ENCODE measurements around the gene FRMPD2. TPM values are rescaled to one million over a fixed set of nuclear protein-coding genes. Genes with fewer than 3 reads are reported as not detected.

The FRMPD2 gene
- total RNA-seq, 5 donors from 2014 or later (not counting 1 experiment from before 2014, with no cell fraction given): 0.43 TPM; not detected in 4

GRCh38 chr10:48209241-48209640 lies 65.3 kb downstream of the FRMPD2 start:
- Histone ChIP-seq H3K27ac (ENCODE audit: low read length) (no peak overlapping the region), H3K9me3 (no peaks in the 10 kb centered on the region), H3K4me1 (ENCODE audit: control insufficient read depth in 1 of 2, extremely low read depth in 1 of 2, insufficient read depth in 2 of 2, low read length in 2 of 2) (no peaks in the 10 kb centered on the region), H3K27me3 (replicated peaks in 1 of 2; ENCODE audit: control insufficient read depth in 2 of 2, extremely low read depth in 1 of 2, insufficient read depth in 2 of 2, low read length in 1 of 2) (peaks cover 0 to 4% of the 10 kb centered on the region in 2 experiments), H3K4me3 (ENCODE audit: control insufficient read depth in 1 of 2, extremely low read depth in 1 of 2, low read length in 1 of 2) (no peak overlapping the region), H3K36me3 (ENCODE audit: control insufficient read depth in 2 of 2, extremely low read depth in 1 of 2, insufficient read depth in 1 of 2, low read length in 1 of 2) (no peaks in the 10 kb centered on the region)
- H3K4me1 Mint-ChIP-seq: no peaks in the 10 kb centered on the region
- ChIA-PET CTCF (no interaction called here), POLR2A (no interaction called here)
- ATAC-seq (replicated peaks in 1 of 4): no peak
- H3K9me3 Mint-ChIP-seq: no peaks in the 10 kb centered on the region
- no peak overlapping the region for H3K4me3 Mint-ChIP-seq
- DNase-seq: no peak
- H3K27ac Mint-ChIP-seq: no peak overlapping the region
- H3K36me3 Mint-ChIP-seq: no peaks in the 10 kb centered on the region
- WGBS (ENCODE audit: insufficient coverage): 60% methylated on average over 1 of the region's 2 CpGs
- H3K27me3 Mint-ChIP-seq: peaks cover 0 to 5% of the 10 kb centered on the region in 2 donors

- Histone ChIP-seq H3K9me3 (no peaks in the 10 kb centered on the region), H3K27me3 (replicated peaks in 1 of 2; ENCODE audit: control insufficient read depth in 2 of 2, extremely low read depth in 1 of 2, insufficient read depth in 2 of 2, low read length in 1 of 2) (peaks cover 0 to 4% of the 10 kb centered on the region in 2 experiments), H3K4me1 (ENCODE audit: control insufficient read depth in 1 of 2, extremely low read depth in 1 of 2, insufficient read depth in 2 of 2, low read length in 2 of 2) (no peaks in the 10 kb centered on the region), H3K36me3 (ENCODE audit: control insufficient read depth in 2 of 2, extremely low read depth in 1 of 2, insufficient read depth in 1 of 2, low read length in 1 of 2) (no peaks in the 10 kb centered on the region), H3K4me3 (ENCODE audit: control insufficient read depth in 1 of 2, extremely low read depth in 1 of 2, low read length in 1 of 2) (no peak overlapping the region), H3K27ac (ENCODE audit: low read length) (no peak overlapping the region)
- DNase-seq (no peak), ATAC-seq (replicated peaks in 1 of 4) (no peak)
- Mint-ChIP-seq H3K4me3 (no peak overlapping the region), H3K4me1 (no peaks in the 10 kb centered on the region), H3K36me3 (no peaks in the 10 kb centered on the region), H3K9me3 (no peaks in the 10 kb centered on the region), H3K27me3 (peaks cover 3 to 8% of the 10 kb centered on the region in 2 donors), H3K27ac (no peak overlapping the region)
- 77% methylated on average over 3 of the region's 5 CpGs for WGBS (ENCODE audit: insufficient coverage)
- ChIA-PET CTCF (no interaction called here), POLR2A (no interaction called here)
These were observed 66.6 kb downstream of the FRMPD2 start for GRCh38 chr10:48207853-48208252.

- ChIA-PET CTCF (no interaction called here), POLR2A (no interaction called here)
- 70% methylated on average over 3 of the region's 6 CpGs for WGBS (ENCODE audit: insufficient coverage)
These were observed 67.8 kb downstream of the FRMPD2 start for GRCh38 chr10:48206482-48207250.

GRCh38 chr10:48205918-48206317 lies 68.6 kb downstream of the FRMPD2 start:
- H3K27me3 ChIP-seq (replicated peaks in 1 of 2; ENCODE audit: control insufficient read depth in 2 of 2, extremely low read depth in 1 of 2, insufficient read depth in 2 of 2, low read length in 1 of 2): no peaks in the 10 kb centered on the region
- Mint-ChIP-seq H3K36me3 (no peaks in the 10 kb centered on the region), H3K9me3 (no peaks in the 10 kb centered on the region), H3K27ac (no peak overlapping the region), H3K27me3 (peaks cover 3 to 5% of the 10 kb centered on the region in 2 donors), H3K4me3 (no peak overlapping the region), H3K4me1 (no peaks in the 10 kb centered on the region)
- no peaks in the 10 kb centered on the region for H3K36me3 ChIP-seq (ENCODE audit: control insufficient read depth in 2 of 2, extremely low read depth in 1 of 2, insufficient read depth in 1 of 2, low read length in 1 of 2)
- no peak overlapping the region for H3K4me3 ChIP-seq (ENCODE audit: control insufficient read depth in 1 of 2, extremely low read depth in 1 of 2, low read length in 1 of 2)
- DNase-seq: no peak
- no peak for ATAC-seq (replicated peaks in 1 of 4)
- H3K9me3 ChIP-seq: no peaks in the 10 kb centered on the region
- no peak overlapping the region for H3K27ac ChIP-seq (ENCODE audit: low read length)
- WGBS (ENCODE audit: insufficient coverage): 100% methylated on average over 2 of the region's 4 CpGs
- ChIA-PET POLR2A (no interaction called here), CTCF (no interaction called here)
- H3K4me1 ChIP-seq (ENCODE audit: control insufficient read depth in 1 of 2, extremely low read depth in 1 of 2, insufficient read depth in 2 of 2, low read length in 2 of 2): no peaks in the 10 kb centered on the region

More at GRCh38 chr10:48206482-48207250, 67.8 kb downstream of the FRMPD2 start:
- Mint-ChIP-seq H3K27me3 (peaks cover 3 to 5% of the 10 kb centered on the region in 2 donors), H3K4me1 (no peaks in the 10 kb centered on the region), H3K27ac (no peak overlapping the region), H3K36me3 (no peaks in the 10 kb centered on the region), H3K4me3 (no peak overlapping the region), H3K9me3 (no peaks in the 10 kb centered on the region)
- Histone ChIP-seq H3K4me3 (ENCODE audit: control insufficient read depth in 1 of 2, extremely low read depth in 1 of 2, low read length in 1 of 2) (no peak overlapping the region), H3K27me3 (replicated peaks in 1 of 2; ENCODE audit: control insufficient read depth in 2 of 2, extremely low read depth in 1 of 2, insufficient read depth in 2 of 2, low read length in 1 of 2) (peaks cover 0 to 2% of the 10 kb centered on the region in 2 experiments), H3K36me3 (ENCODE audit: control insufficient read depth in 2 of 2, extremely low read depth in 1 of 2, insufficient read depth in 1 of 2, low read length in 1 of 2) (no peaks in the 10 kb centered on the region), H3K9me3 (no peaks in the 10 kb centered on the region), H3K4me1 (ENCODE audit: control insufficient read depth in 1 of 2, extremely low read depth in 1 of 2, insufficient read depth in 2 of 2, low read length in 2 of 2) (no peaks in the 10 kb centered on the region), H3K27ac (ENCODE audit: low read length) (no peak overlapping the region)
- DNase-seq (no peak), ATAC-seq (replicated peaks in 1 of 4) (no peak)

- WGBS (ENCODE audit: insufficient coverage): 85% methylated on average over 2 of the region's 9 CpGs
- no peak overlapping the region for H3K4me3 Mint-ChIP-seq
These were observed 74.7 kb downstream of the FRMPD2 start for GRCh38 chr10:48199580-48200377.

GRCh38 chr10:48197236-48197899 lies 77.1 kb downstream of the FRMPD2 start:
- Histone ChIP-seq H3K27me3 (replicated peaks in 1 of 2; ENCODE audit: control insufficient read depth in 2 of 2, extremely low read depth in 1 of 2, insufficient read depth in 2 of 2, low read length in 1 of 2) (no peaks in the 10 kb centered on the region), H3K9me3 (no peaks in the 10 kb centered on the region), H3K4me1 (ENCODE audit: control insufficient read depth in 1 of 2, extremely low read depth in 1 of 2, insufficient read depth in 2 of 2, low read length in 2 of 2) (no peaks in the 10 kb centered on the region), H3K36me3 (ENCODE audit: control insufficient read depth in 2 of 2, extremely low read depth in 1 of 2, insufficient read depth in 1 of 2, low read length in 1 of 2) (no peaks in the 10 kb centered on the region), H3K4me3 (ENCODE audit: control insufficient read depth in 1 of 2, extremely low read depth in 1 of 2, low read length in 1 of 2) (no peak overlapping the region), H3K27ac (ENCODE audit: low read length) (no peak overlapping the region)
- DNase-seq (no peak), ATAC-seq (replicated peaks in 1 of 4) (no peak)
- WGBS (ENCODE audit: insufficient coverage): 92% methylated on average over 3 of the region's 6 CpGs
- H3K27ac Mint-ChIP-seq: no peak overlapping the region
- POLR2A ChIA-PET: no interaction called here
- peaks cover 0 to 3% of the 10 kb centered on the region in 2 donors for H3K27me3 Mint-ChIP-seq
- H3K9me3 Mint-ChIP-seq: peaks cover 0 to 4% (median 2%) of the 10 kb centered on the region in 3 donors
- no peaks in the 10 kb centered on the region for H3K36me3 Mint-ChIP-seq
- CTCF ChIA-PET: interaction anchor here (0.6 kb wide), 2 partner anchors 10 to 1681 kb away, joined by 3 read pairs; no protein-coding TSS in a partner anchor
- no peak overlapping the region for H3K4me3 Mint-ChIP-seq
- no peaks in the 10 kb centered on the region for H3K4me1 Mint-ChIP-seq

More at GRCh38 chr10:48199580-48200377, 74.7 kb downstream of the FRMPD2 start:
- Mint-ChIP-seq H3K9me3 (peaks cover 0 to 4% (median 2%) of the 10 kb centered on the region in 3 donors), H3K27ac (no peak overlapping the region), H3K36me3 (no peaks in the 10 kb centered on the region), H3K27me3 (peaks cover 3 to 5% of the 10 kb centered on the region in 2 donors), H3K4me1 (no peaks in the 10 kb centered on the region)
- H3K4me1 ChIP-seq (ENCODE audit: control insufficient read depth in 1 of 2, extremely low read depth in 1 of 2, insufficient read depth in 2 of 2, low read length in 2 of 2): no peaks in the 10 kb centered on the region
- H3K9me3 ChIP-seq: no peaks in the 10 kb centered on the region
- no peak overlapping the region for H3K27ac ChIP-seq (ENCODE audit: low read length)
- ChIA-PET POLR2A (interaction anchor here in 1 of 2 donors (0.6 kb wide), 1 partner anchor 13 kb away, joined by 3 read pairs; no protein-coding TSS in a partner anchor), CTCF (no interaction called here)
- DNase-seq (no peak), ATAC-seq (replicated peaks in 1 of 4) (no peak)
- no peaks in the 10 kb centered on the region for H3K27me3 ChIP-seq (replicated peaks in 1 of 2; ENCODE audit: control insufficient read depth in 2 of 2, extremely low read depth in 1 of 2, insufficient read depth in 2 of 2, low read length in 1 of 2)
- H3K4me3 ChIP-seq (ENCODE audit: control insufficient read depth in 1 of 2, extremely low read depth in 1 of 2, low read length in 1 of 2): no peak overlapping the region
- no peaks in the 10 kb centered on the region for H3K36me3 ChIP-seq (ENCODE audit: control insufficient read depth in 2 of 2, extremely low read depth in 1 of 2, insufficient read depth in 1 of 2, low read length in 1 of 2)
